H9 (cell line): ENCODE measurements around the gene EHD2. TPM values are rescaled to one million over a fixed set of nuclear protein-coding genes. Genes with fewer than 3 reads are reported as not detected.

Experiments used
- DNase-seq: peaks from one replicate; pipeline ENCODE4 v3.0.0-alpha.2; 2017
- H2AFZ ChIP-seq: one replicate; pipeline ENCODE4 v1.6.1; 2013; ENCODE audit warnings: mild to moderate bottlenecking, low read length, control low read depth, moderate library complexity
- H2AK5ac ChIP-seq: 2 replicates; pipeline ENCODE4 v1.6.1; 2013; ENCODE audit warnings: low read length, control low read depth, mixed read lengths; ENCODE audit not compliant: insufficient read length
- H2BK120ac ChIP-seq: one replicate; pipeline ENCODE4 v1.6.1; 2013; ENCODE audit warnings: low read depth, mild to moderate bottlenecking, low read length, control low read depth, inconsistent platforms; ENCODE audit not compliant: poor library complexity, severe bottlenecking
- H2BK12ac ChIP-seq: 2 replicates; pipeline ENCODE4 v1.6.1; 2013; ENCODE audit warnings: low read length, control low read depth, mixed read lengths, low read depth; ENCODE audit not compliant: insufficient read length
- H2BK15ac ChIP-seq: 2 replicates; pipeline ENCODE4 v1.6.1; 2013; ENCODE audit warnings: low read depth, low read length, control low read depth
- H2BK20ac ChIP-seq: one replicate; pipeline ENCODE4 v1.6.1; 2013; ENCODE audit warnings: low read depth, mild to moderate bottlenecking, low read length, control low read depth, inconsistent platforms; ENCODE audit not compliant: poor library complexity, severe bottlenecking
- H2BK5ac ChIP-seq: 2 replicates; pipeline ENCODE4 v1.6.1; 2013; ENCODE audit warnings: low read length, control low read depth, mixed read lengths; ENCODE audit not compliant: insufficient read length
- H3K14ac ChIP-seq: 2 replicates; pipeline ENCODE4 v1.6.1; 2013; ENCODE audit warnings: low read length, control low read depth; ENCODE audit not compliant: insufficient read depth
- H3K18ac ChIP-seq: 2 replicates; pipeline ENCODE4 v1.6.1; 2013; ENCODE audit warnings: low read depth, mild to moderate bottlenecking, mixed read lengths, low read length, control low read depth; ENCODE audit not compliant: insufficient read length
- H3K23ac ChIP-seq: 2 replicates; pipeline ENCODE4 v1.6.1; 2013; ENCODE audit warnings: low read length, control low read depth, mixed read lengths, low read depth; ENCODE audit not compliant: insufficient read length
- H3K23me2 ChIP-seq: 2 replicates; pipeline ENCODE4 v1.6.1; 2013; ENCODE audit warnings: low read depth, mild to moderate bottlenecking, mixed read lengths, low read length, control low read depth; ENCODE audit not compliant: insufficient read length, poor library complexity, severe bottlenecking
- H3K27ac ChIP-seq: 2 replicates; pipeline ENCODE4 v1.5.1; 2013; ENCODE audit warnings: low read length, control low read depth, mixed read lengths, low read depth; ENCODE audit not compliant: insufficient read length
- H3K27me3 ChIP-seq: 2 replicates; pipeline ENCODE4 v1.6.1; 2013; ENCODE audit warnings: low read length, control low read depth, inconsistent platforms; ENCODE audit not compliant: insufficient read depth
- H3K4ac ChIP-seq: 2 replicates; pipeline ENCODE4 v1.6.1; 2013; ENCODE audit warnings: low read depth, mild to moderate bottlenecking, control low read depth, inconsistent platforms, low read length, moderate library complexity
- H3K4me1 ChIP-seq: 2 replicates; pipeline ENCODE4 v1.6.1; 2013; ENCODE audit warnings: low read length, control low read depth, inconsistent platforms; ENCODE audit not compliant: insufficient read depth
- H3K4me2 ChIP-seq: 2 replicates; pipeline ENCODE4 v1.6.1; 2013; ENCODE audit warnings: low read length, control low read depth, mixed read lengths; ENCODE audit not compliant: insufficient read length, insufficient read depth
- H3K56ac ChIP-seq: 2 replicates; pipeline ENCODE4 v1.6.1; 2013; ENCODE audit warnings: low read depth, mild to moderate bottlenecking, mixed read lengths, low read length, control low read depth; ENCODE audit not compliant: insufficient read length
- H3K79me1 ChIP-seq: 2 replicates; pipeline ENCODE4 v1.6.1; 2013; ENCODE audit warnings: low read depth, mild to moderate bottlenecking, moderate library complexity, low read length, control low read depth, inconsistent platforms; ENCODE audit not compliant: insufficient read depth, poor library complexity, severe bottlenecking
- H3K79me2 ChIP-seq: 2 replicates; pipeline ENCODE4 v1.6.1; 2013; ENCODE audit warnings: low read length, control low read depth, inconsistent platforms; ENCODE audit not compliant: insufficient read depth
- H3K9ac ChIP-seq: 2 replicates; pipeline ENCODE4 v1.6.1; 2013; ENCODE audit warnings: low read length, control low read depth, mixed read lengths; ENCODE audit not compliant: insufficient read length; ENCODE audit errors: extremely low read depth
- H3K9me3 ChIP-seq: one replicate; pipeline ENCODE4 v1.6.1; 2013; ENCODE audit warnings: low read depth, low read length, inconsistent platforms; ENCODE audit not compliant: control insufficient read depth
- H3T11ph ChIP-seq: one replicate; pipeline ENCODE4 v1.6.1; 2013; ENCODE audit warnings: mild to moderate bottlenecking, low read length, control low read depth, inconsistent platforms
- H4K20me1 ChIP-seq: one replicate; pipeline ENCODE4 v1.6.1; 2013; ENCODE audit not compliant: control insufficient read depth, insufficient read length, insufficient read depth
- H4K5ac ChIP-seq: 2 replicates; pipeline ENCODE4 v1.6.1; 2013; ENCODE audit warnings: low read depth, mild to moderate bottlenecking, mixed read lengths, low read length, control low read depth; ENCODE audit not compliant: insufficient read length
- H4K8ac ChIP-seq: replicated peaks from 2 replicates; pipeline ENCODE4 v1.6.1; 2013; ENCODE audit warnings: low read length, control low read depth, mixed read lengths, low read depth; ENCODE audit not compliant: insufficient read length
- H4K91ac ChIP-seq: 2 replicates; pipeline ENCODE4 v1.6.1; 2013; ENCODE audit warnings: low read depth, mild to moderate bottlenecking, moderate library complexity, mixed read lengths, low read length, control low read depth; ENCODE audit not compliant: insufficient read length
- H3K27ac Mint-ChIP-seq, 3 experiments: 2 replicates in 2 of 3; 3 replicates in 1 of 3; pipeline ENCODE4 v1.8.0; 2020 to 2021; ENCODE audit warnings: mixed read lengths in 3 of 3, mild to moderate bottlenecking in 1 of 3, moderate library complexity in 1 of 3
- H3K27me3 Mint-ChIP-seq: 2 replicates; pipeline ENCODE4 v1.8.0; 2021; ENCODE audit warnings: low read depth, mild to moderate bottlenecking, moderate library complexity, mixed read lengths
- H3K36me3 Mint-ChIP-seq, 3 experiments: 2 replicates in 2 of 3; 3 replicates in 1 of 3; pipeline ENCODE4 v1.8.0; 2020 to 2021; ENCODE audit warnings: low read depth in 3 of 3, mixed read lengths in 3 of 3; ENCODE audit not compliant: insufficient read depth in 1 of 3
- H3K4me1 Mint-ChIP-seq, 2 experiments: 2 replicates each; pipeline ENCODE4 v1.8.0; 2020; ENCODE audit warnings: mixed read lengths in 2 of 2
- H3K4me3 Mint-ChIP-seq, 2 experiments: 2 replicates in 1 of 2; 3 replicates in 1 of 2; pipeline ENCODE4 v1.8.0; 2020 to 2021; ENCODE audit warnings: mild to moderate bottlenecking in 2 of 2, mixed read lengths in 2 of 2, moderate library complexity in 1 of 2
- H3K9me3 Mint-ChIP-seq, 2 experiments: 2 replicates in 1 of 2; 3 replicates in 1 of 2; pipeline ENCODE4 v1.8.0; 2020; ENCODE audit warnings: mild to moderate bottlenecking in 2 of 2, mixed read lengths in 2 of 2, moderate library complexity in 1 of 2
- WGBS: extraction: QIAGEN DNeasy Blood & Tissue Kit; methylation state at CpG from one replicate; pipeline ENCODE4 v1.1.7; 2013; ENCODE audit warnings: missing lambda C conversion rate, low lambda C conversion rate, mixed read lengths; ENCODE audit not compliant: insufficient read length; ENCODE audit errors: extremely low coverage; 5-methylcytosine and 5-hydroxymethylcytosine counted together
- total RNA-seq: library from RNA; stranded (reverse); gene quantifications from 2 replicates; pipeline ENCODE4 v1.2.1, GENCODE V29; 2021
- TF ChIP-seq, protein P1 (sequence below): fragments of 200-600 bp; sonication (generic); conservative IDR thresholded peaks from 3 replicates; pipeline ENCODE4 v1.8.0; 2021; ENCODE audit warnings: antibody characterized with exemption, mild to moderate bottlenecking

The EHD2 gene
- total RNA-seq, 1 experiment from 2014 or later = 19.7 TPM

DNA sequence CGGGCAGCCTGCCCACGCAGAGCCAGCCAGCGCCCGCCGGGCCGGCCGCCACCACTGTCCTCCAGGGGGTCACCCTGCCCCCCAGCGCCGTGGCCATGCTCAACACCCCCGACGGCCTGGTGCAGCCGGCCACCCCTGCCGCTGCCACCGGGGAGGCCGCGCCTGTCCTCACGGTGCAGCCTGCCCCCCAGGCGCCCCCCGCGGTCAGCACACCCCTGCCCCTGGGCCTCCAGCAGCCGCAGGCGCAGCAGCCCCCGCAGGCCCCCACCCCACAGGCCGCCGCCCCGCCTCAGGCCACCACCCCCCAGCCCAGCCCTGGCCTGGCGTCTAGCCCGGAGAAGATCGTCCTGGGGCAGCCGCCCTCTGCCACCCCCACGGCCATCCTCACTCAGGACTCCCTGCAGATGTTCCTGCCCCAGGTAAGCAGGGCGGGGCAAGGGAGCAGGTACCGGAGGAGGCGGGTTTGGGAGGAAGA is 32.3 kb upstream of the EHD2 start:
- Histone ChIP-seq H2AK5ac (no peak overlapping the region), H3K9ac (no peak overlapping the region), H2BK15ac (no peak overlapping the region), H4K20me1 (no peaks in the 10 kb centered on the region), H2BK5ac (no peak overlapping the region), H4K5ac (no peak overlapping the region), H3K79me2 (no peaks in the 10 kb centered on the region), H3K23me2 (no peaks in the 10 kb centered on the region), H3K79me1 (no peaks in the 10 kb centered on the region), H3K56ac (no peak overlapping the region), H3K14ac (no peak overlapping the region), H3K9me3 (no peaks in the 10 kb centered on the region), H2BK20ac (no peak overlapping the region), H2BK12ac (no peak overlapping the region), H2BK120ac (no peak overlapping the region), H3K23ac (no peak overlapping the region), H4K8ac (no peak overlapping the region), H4K91ac (no peak overlapping the region), H3K18ac (no peak overlapping the region), H3K27me3 (no peaks in the 10 kb centered on the region), H3K4me1 (no peaks in the 10 kb centered on the region), H3K4me2 (no peak overlapping the region), H3K27ac (no peak overlapping the region), H2AFZ (no peak overlapping the region), H3T11ph (no peak overlapping the region), H3K4ac (no peak overlapping the region)
- no peak for DNase-seq
- no peaks in the 10 kb centered on the region for H3K9me3 Mint-ChIP-seq
- no peak overlapping the region; a peak in 2 of 7 replicates for H3K27ac Mint-ChIP-seq
- WGBS = no CpG with 5 or more reads among the region's 34 CpGs
- H3K36me3 Mint-ChIP-seq = peaks cover 18 to 47% (median 35%) of the 10 kb centered on the region in 3 experiments; a peak in 6 of 7 replicates
- no peaks in the 10 kb centered on the region for H3K27me3 Mint-ChIP-seq
- no peak overlapping the region for H3K4me3 Mint-ChIP-seq
- no peaks in the 10 kb centered on the region for H3K4me1 Mint-ChIP-seq
- TF ChIP-seq, protein P1, sequence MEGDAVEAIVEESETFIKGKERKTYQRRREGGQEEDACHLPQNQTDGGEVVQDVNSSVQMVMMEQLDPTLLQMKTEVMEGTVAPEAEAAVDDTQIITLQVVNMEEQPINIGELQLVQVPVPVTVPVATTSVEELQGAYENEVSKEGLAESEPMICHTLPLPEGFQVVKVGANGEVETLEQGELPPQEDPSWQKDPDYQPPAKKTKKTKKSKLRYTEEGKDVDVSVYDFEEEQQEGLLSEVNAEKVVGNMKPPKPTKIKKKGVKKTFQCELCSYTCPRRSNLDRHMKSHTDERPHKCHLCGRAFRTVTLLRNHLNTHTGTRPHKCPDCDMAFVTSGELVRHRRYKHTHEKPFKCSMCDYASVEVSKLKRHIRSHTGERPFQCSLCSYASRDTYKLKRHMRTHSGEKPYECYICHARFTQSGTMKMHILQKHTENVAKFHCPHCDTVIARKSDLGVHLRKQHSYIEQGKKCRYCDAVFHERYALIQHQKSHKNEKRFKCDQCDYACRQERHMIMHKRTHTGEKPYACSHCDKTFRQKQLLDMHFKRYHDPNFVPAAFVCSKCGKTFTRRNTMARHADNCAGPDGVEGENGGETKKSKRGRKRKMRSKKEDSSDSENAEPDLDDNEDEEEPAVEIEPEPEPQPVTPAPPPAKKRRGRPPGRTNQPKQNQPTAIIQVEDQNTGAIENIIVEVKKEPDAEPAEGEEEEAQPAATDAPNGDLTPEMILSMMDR = no peak
